HEK293T (cell line): ENCODE results near the gene GTF2IRD1.
"Not testable (repeated sequence)": the region's sequence is repeated elsewhere in the genome, so short reads cannot be mapped to it uniquely, and the experiment has no call there.

Source experiments
- CTCF ChIA-PET: fragments of 350-600 bp; formaldehyde crosslinking; extraction: SDS; loops from one replicate; lab custom pipeline; 2021; ENCODE audit warnings: antibody characterized with exemption, inconsistent platforms; lab: Yijun Ruan, JAX
- POLR2A ChIA-PET: fragments of 350-600 bp; formaldehyde crosslinking; extraction: SDS; loops from one replicate; lab custom pipeline; 2020; ENCODE audit warnings: antibody characterized with exemption, inconsistent platforms; lab: Yijun Ruan, JAX
- DNase-seq: peaks from one replicate; pipeline ENCODE4 v3.0.0; 2012; ENCODE audit warnings: mixed read lengths; ENCODE audit errors: extremely low spot score
- ARNT ChIP-seq: fragments of 450-650 bp; IDR thresholded peaks from 2 replicates; pipeline ENCODE4 v1.6.1; 2017; ENCODE audit warnings: mild to moderate bottlenecking
- BHLHE40 ChIP-seq: fragments of 450-650 bp; IDR thresholded peaks from 2 replicates; pipeline ENCODE4 v1.6.1; 2016; ENCODE audit warnings: mild to moderate bottlenecking, moderate library complexity, borderline replicate concordance
- CTBP1 ChIP-seq: fragments of 450-650 bp; IDR thresholded peaks from 2 replicates; pipeline ENCODE4 v1.6.1; 2016; ENCODE audit warnings: borderline replicate concordance
- ELF4 ChIP-seq: fragments of 450-650 bp; IDR thresholded peaks from 2 replicates; pipeline ENCODE4 v1.6.1; 2017; ENCODE audit warnings: antibody characterized with exemption
- FOXA1 ChIP-seq: fragments of 450-650 bp; IDR thresholded peaks from 2 replicates; pipeline ENCODE4 v1.6.1; 2016; ENCODE audit warnings: mild to moderate bottlenecking
- FOXK2 ChIP-seq: fragments of 450-650 bp; IDR thresholded peaks from 2 replicates; pipeline ENCODE4 v1.6.1; 2016; ENCODE audit warnings: mild to moderate bottlenecking
- FOXM1 ChIP-seq: fragments of 450-650 bp; IDR thresholded peaks from 2 replicates; pipeline ENCODE4 v1.6.1; 2017; ENCODE audit warnings: mild to moderate bottlenecking, borderline replicate concordance
- HDGF ChIP-seq: fragments of 450-650 bp; IDR thresholded peaks from 2 replicates; pipeline ENCODE4 v1.6.1; 2017; ENCODE audit warnings: antibody characterized with exemption, borderline replicate concordance
- L3MBTL2 ChIP-seq: fragments of 450-650 bp; conservative IDR thresholded peaks from 2 replicates; pipeline ENCODE4 v1.6.1; 2016; ENCODE audit warnings: mild to moderate bottlenecking
- LEF1 ChIP-seq: fragments of 450-650 bp; IDR thresholded peaks from 2 replicates; pipeline ENCODE4 v1.6.1; 2017; ENCODE audit warnings: mild to moderate bottlenecking, borderline replicate concordance
- NFRKB ChIP-seq: fragments of 450-650 bp; IDR thresholded peaks from 2 replicates; pipeline ENCODE4 v1.6.1; 2016; ENCODE audit warnings: mild to moderate bottlenecking, moderate library complexity
- SP1 ChIP-seq: fragments of 450-650 bp; IDR thresholded peaks from 2 replicates; pipeline ENCODE4 v1.6.1; 2017
- SUZ12 ChIP-seq: fragments of 450-650 bp; IDR thresholded peaks from 2 replicates; pipeline ENCODE4 v1.6.1; 2016; ENCODE audit warnings: mild to moderate bottlenecking
- TARDBP ChIP-seq: fragments of 450-650 bp; IDR thresholded peaks from 2 replicates; pipeline ENCODE4 v1.6.1; 2016
- ZNF384 ChIP-seq: fragments of 450-650 bp; IDR thresholded peaks from 2 replicates; pipeline ENCODE4 v1.6.1; 2016
- TF ChIP-seq, protein P1 (sequence below): fragments of 450-650 bp; IDR thresholded peaks from 2 replicates; pipeline ENCODE4 v1.6.1; 2016

Gene GTF2IRD1

DNA sequence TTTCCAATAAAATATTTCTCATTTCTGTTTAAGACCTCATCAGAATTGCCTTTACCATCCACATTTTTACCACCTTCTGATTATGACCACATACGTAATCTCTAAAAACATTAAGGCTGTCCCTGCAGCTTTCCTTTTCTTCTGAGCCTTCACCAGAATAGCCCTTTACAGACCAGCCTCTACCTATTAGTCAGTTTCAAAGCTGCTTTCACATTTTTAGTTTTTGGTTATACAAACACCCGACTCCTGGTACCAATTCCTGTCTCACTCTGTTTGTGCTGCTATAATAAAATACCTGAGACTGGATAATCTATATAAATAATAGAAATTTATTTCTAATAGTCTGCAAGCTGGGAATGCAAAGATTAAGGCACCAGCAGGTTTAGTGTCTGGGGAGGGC lies 15.4 kb upstream of the GTF2IRD1 start:
- TF ChIP-seq FOXK2 (no peak), HDGF (no peak), FOXM1 (no peak), TARDBP (no peak), ZNF384 (no peak), L3MBTL2 (no peak), LEF1 (no peak), SUZ12 (no peak), NFRKB (no peak), SP1 (no peak), ELF4 (no peak), BHLHE40 (no peak), ARNT (no peak), CTBP1 (no peak), FOXA1 (no peak)
- TF ChIP-seq, protein P1, sequence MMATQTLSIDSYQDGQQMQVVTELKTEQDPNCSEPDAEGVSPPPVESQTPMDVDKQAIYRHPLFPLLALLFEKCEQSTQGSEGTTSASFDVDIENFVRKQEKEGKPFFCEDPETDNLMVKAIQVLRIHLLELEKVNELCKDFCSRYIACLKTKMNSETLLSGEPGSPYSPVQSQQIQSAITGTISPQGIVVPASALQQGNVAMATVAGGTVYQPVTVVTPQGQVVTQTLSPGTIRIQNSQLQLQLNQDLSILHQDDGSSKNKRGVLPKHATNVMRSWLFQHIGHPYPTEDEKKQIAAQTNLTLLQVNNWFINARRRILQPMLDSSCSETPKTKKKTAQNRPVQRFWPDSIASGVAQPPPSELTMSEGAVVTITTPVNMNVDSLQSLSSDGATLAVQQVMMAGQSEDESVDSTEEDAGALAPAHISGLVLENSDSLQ = no peak
- CTCF ChIA-PET = no interaction called here
- no peak for DNase-seq
- POLR2A ChIA-PET = no interaction called here

DNA sequence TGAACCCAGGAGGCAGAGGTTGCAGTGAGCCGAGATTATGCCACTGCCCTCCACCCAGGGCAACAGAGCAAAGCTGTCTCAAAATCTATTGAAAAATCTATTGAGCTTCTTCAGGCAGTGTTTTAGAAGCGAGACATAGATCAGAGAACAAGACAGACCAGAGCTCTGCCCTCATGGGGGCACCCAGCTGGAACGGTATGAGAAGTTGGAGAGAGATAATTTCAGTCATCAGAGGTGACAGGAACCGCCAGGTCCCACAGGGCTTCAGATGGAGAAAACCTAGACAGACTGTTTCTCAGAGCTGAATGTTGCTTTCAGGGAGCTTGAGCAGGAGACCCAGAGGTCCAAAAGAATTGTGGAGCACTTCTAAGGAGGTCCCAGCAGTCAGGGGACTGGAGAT lies 14.2 kb upstream of the GTF2IRD1 start:
- POLR2A ChIA-PET = no interaction called here
- CTCF ChIA-PET = interaction anchor here (0.7 kb wide), 1 partner anchor 9 kb away, joined by 3 read pairs; no protein-coding TSS in a partner anchor
- DNase-seq = no peak
- TF ChIP-seq SP1 = no peak
- no peak for TF ChIP-seq ARNT
- TF ChIP-seq ZNF384 = no peak
- TF ChIP-seq L3MBTL2 = no peak

DNA sequence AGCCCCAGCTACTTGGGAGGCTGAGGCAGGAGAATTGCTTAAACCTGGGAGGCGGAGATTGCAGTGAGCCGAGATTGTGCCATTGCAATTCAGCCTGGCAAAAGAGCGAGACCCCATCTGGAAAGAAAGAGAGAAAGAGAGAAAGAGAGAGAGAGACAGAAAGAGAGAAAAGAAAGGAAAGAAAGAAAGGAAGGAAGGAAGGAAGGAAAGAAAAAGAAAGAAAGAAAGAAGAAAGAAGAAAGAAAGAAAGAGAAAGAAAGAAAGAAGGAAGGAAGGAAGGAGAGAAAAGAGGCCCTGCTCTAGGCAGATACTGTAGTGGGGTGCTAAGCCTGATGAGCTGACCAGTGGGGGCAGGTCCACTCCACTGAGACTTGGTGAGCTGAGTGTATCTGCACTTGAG lies 13.6 kb upstream of the GTF2IRD1 start:
- DNase-seq, POLR2A ChIA-PET: not testable (repeated sequence)
- CTCF ChIA-PET = interaction anchor here (0.6 to 0.7 kb wide), 2 partner anchors 8 to 10 kb away, joined by 3 read pairs; no protein-coding TSS in a partner anchor

DNA sequence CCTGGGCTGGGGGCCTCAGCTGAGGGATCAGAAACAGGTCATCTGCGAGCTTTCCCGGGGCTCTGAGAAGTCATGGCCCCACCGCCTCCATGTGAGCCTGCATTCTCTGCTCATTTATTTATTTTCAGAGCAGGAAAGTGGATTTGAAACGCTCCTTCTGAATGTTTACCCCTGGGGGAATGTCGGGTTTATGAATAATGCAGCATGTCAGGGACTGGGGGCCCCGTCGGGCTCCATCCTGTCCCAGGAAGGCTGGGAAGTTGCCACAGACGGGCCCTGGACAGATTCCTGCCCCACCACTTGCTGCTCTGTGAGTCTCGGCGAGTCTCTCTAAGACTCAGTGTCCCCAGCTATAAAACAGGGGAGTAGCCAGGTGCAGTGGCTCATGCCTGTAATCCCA lies 11.9 kb upstream of the GTF2IRD1 start:
- no peak for DNase-seq
- ChIA-PET CTCF (interaction anchor here (0.9 kb wide), 1 partner anchor 8 kb away, joined by 6 read pairs; no protein-coding TSS in a partner anchor), POLR2A (interaction anchor here (1.3 kb wide), 1 partner anchor 13 kb away, joined by 3 read pairs; no protein-coding TSS in a partner anchor)
- TF ChIP-seq FOXK2 = no peak
- TF ChIP-seq ELF4 = no peak
- no peak for TF ChIP-seq LEF1
- TF ChIP-seq ZNF384 = no peak
- no peak for TF ChIP-seq NFRKB

DNA sequence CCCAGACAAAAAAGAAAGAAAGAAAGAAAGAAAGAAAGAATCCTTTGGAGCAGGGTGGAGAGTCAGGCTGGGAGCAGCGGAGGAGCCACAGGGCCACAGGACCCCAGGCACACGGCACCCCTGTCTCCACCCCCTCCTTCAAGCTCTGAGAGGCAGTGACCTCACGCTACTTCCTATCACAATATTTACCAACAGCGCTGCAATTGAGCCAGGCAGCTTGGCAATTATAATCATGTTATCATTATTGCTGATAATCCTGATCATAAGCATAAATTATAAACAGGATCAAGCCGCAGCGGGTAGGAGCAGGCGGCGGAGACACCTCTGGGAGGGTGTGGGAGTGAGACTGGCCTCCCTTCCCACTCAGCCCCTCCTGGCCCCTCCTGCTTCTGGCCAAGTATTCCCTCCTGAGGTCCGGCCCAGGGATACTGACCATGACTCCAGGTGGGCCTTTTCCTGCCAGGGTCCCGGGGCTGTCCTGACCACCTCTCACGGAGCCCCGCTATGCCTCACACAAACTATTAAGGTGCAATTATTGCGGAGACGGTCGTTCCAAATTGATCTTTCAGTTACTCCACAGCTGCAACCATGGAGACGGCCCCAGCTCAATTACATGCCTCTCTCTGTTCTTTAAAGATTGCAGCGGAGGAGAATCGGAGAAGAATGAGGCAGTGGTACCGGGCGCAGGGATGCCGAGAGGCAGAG lies 10.0 kb upstream of the GTF2IRD1 start:
- ChIA-PET CTCF (interaction anchor here (0.5 kb wide), 1 partner anchor 99 kb away, joined by 3 read pairs; no protein-coding TSS in a partner anchor), POLR2A (no interaction called here)
- no peak for DNase-seq
- TF ChIP-seq SUZ12 (no peak), ELF4 (no peak), CTBP1 (no peak), L3MBTL2 (no peak), ARNT (no peak), TARDBP (no peak), FOXK2 (no peak), ZNF384 (no peak), NFRKB (no peak), SP1 (no peak), FOXA1 (no peak), HDGF (no peak), BHLHE40 (no peak), LEF1 (no peak), FOXM1 (no peak)
- TF ChIP-seq, protein P1 = no peak

DNA sequence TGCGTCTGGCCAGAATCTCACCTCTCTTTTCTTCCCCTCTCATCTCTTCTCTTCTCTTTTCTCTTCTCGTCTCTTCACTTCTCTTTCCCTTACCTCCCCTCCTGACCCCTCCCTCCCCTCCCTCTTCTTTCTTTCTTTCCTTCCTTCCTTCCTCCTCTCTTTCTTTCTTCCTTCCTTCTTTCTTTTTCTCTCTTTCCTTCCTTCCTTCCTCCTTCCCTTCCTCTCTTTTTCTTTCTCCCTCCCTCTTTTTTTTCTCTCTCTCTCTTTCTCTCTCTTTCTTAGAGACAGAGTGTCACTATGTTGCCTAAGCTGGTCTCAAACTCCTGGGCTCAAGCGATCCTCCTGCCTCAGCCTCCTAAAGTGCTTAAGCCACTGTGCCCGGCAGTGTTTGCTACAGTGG lies 4.6 kb upstream of the GTF2IRD1 start:
- no peak for TF ChIP-seq BHLHE40
- no peak for TF ChIP-seq FOXK2
- TF ChIP-seq HDGF = no peak
- no peak for TF ChIP-seq SUZ12
- TF ChIP-seq SP1 = no peak
- TF ChIP-seq LEF1 = no peak
- TF ChIP-seq, protein P1 = no peak
- no peak for TF ChIP-seq FOXA1
- TF ChIP-seq L3MBTL2 = no peak
- no peak for TF ChIP-seq TARDBP
- TF ChIP-seq ZNF384 = no peak
- no peak for TF ChIP-seq ARNT
- no peak for TF ChIP-seq FOXM1
- no peak for TF ChIP-seq NFRKB
- no peak for DNase-seq
- ChIA-PET CTCF (interaction anchor here (1.1 to 1.2 kb wide), 2 partner anchors 8 to 14 kb away, joined by 4 to 6 read pairs; no protein-coding TSS in a partner anchor), POLR2A (no interaction called here)
